ENCODE measurements around the gene HGD.
A peak's percentile ranks its signal among the peaks of the same experiment; 100 is the strongest.

Gene HGD

DNA sequence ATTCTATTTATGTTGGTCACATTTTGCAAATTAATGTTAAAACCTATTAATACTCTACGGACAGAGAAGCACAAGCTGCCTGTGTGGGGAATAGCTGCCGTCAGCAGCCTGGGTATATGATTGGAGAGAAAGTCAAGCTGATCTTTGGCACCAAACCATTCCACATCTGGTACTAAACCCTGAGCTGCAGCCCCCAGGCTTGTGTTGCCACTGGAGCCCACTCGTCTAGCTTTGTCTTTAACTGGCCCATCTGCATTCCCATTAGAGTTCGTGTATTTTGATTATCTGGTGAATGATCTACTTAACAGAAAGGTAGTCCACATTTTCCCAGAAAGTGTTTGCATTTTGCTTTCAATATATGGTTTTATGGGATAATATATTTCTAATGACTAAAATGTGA is 80.5 kb downstream of the HGD start:
- Histone ChIP-seq H4K91ac (ENCODE audit: low read length) (no peak overlapping the region), H3K27ac (ENCODE audit: low read length, poor library complexity, severe bottlenecking) (no peak overlapping the region), H2AK5ac (ENCODE audit: low read length, severe bottlenecking) (no peak overlapping the region), H3K9ac (ENCODE audit: low read length) (no peak overlapping the region), H3K4ac (ENCODE audit: low read depth in 1 of 2, low read length in 2 of 2) (no peak overlapping the region), H2BK120ac (ENCODE audit: low read depth, low read length) (no peak overlapping the region), H3K4me1 (ENCODE audit: control insufficient read depth, insufficient read depth, low read depth, low read length) (peaks cover 5% of the 10 kb centered on the region), H3K36me3 (ENCODE audit: control insufficient read depth in 1 of 2, insufficient read depth in 2 of 2, low read depth in 1 of 2, low read length in 2 of 2) (peaks cover 7 to 58% of the 10 kb centered on the region in 2 experiments), H3K14ac (ENCODE audit: low read length in 2 of 2) (no peak overlapping the region), H2BK15ac (ENCODE audit: low read depth, poor library complexity, severe bottlenecking) (no peak overlapping the region), H3K79me1 (replicated peaks; ENCODE audit: low read length, poor library complexity, severe bottlenecking) (peaks cover 2% of the 10 kb centered on the region), H3K18ac (ENCODE audit: low read depth in 1 of 2, low read length in 2 of 2) (no peak overlapping the region), H2BK5ac (ENCODE audit: low read depth, low read length, poor library complexity, severe bottlenecking) (no peak overlapping the region), H3K23ac (ENCODE audit: low read length in 2 of 2) (no peak overlapping the region), H3K27me3 (ENCODE audit: control insufficient read depth in 1 of 2, insufficient read depth in 1 of 2, low read length in 2 of 2) (no peaks in the 10 kb centered on the region), H3K4me3 (ENCODE audit: insufficient read depth in 1 of 2, low read depth in 1 of 2, low read length in 2 of 2) (no peak overlapping the region), H4K8ac (ENCODE audit: low read length) (no peak overlapping the region), H2AFZ (ENCODE audit: low read depth, low read length) (no peak overlapping the region), H3K4me2 (ENCODE audit: low read length, poor library complexity, severe bottlenecking) (no peak overlapping the region), H3K9me3 (ENCODE audit: control insufficient read depth, low read length) (no peaks in the 10 kb centered on the region), H2BK12ac (ENCODE audit: low read length in 2 of 2) (no peak overlapping the region)
- no peak for DNase-seq
- WGBS: 94% methylated on average over 4 of the region's 4 CpGs

DNA sequence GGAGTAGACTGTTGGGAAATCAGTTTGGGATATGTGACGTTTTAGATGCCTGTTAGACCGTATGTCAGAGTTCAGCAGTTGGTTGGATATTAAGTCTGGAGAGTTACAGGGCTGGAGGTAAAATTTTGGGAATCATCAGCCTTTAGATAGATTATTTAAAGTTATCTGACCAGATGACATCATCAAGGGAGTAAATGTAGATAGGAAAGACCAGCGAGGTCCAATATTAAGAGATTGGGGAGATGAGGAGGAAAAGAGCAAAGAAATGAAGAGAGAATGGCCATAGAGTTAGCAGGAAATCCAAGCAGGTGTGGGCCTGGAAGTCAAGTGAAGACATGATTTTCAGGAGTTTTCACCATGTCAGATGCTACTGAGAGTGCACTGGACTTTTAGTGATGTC is 82.8 kb downstream of the HGD start:
- Histone ChIP-seq H2AFZ (ENCODE audit: low read depth, low read length) (no peak overlapping the region), H4K8ac (ENCODE audit: low read length) (no peak overlapping the region), H3K4me3 (ENCODE audit: insufficient read depth in 1 of 2, low read depth in 1 of 2, low read length in 2 of 2) (no peak overlapping the region), H3K14ac (ENCODE audit: low read length in 2 of 2) (no peak overlapping the region), H2BK5ac (ENCODE audit: low read depth, low read length, poor library complexity, severe bottlenecking) (no peak overlapping the region), H3K27me3 (ENCODE audit: control insufficient read depth in 1 of 2, insufficient read depth in 1 of 2, low read length in 2 of 2) (no peaks in the 10 kb centered on the region), H3K9me3 (ENCODE audit: control insufficient read depth, low read length) (no peaks in the 10 kb centered on the region), H3K36me3 (ENCODE audit: control insufficient read depth in 1 of 2, insufficient read depth in 2 of 2, low read depth in 1 of 2, low read length in 2 of 2) (peaks cover 7 to 58% of the 10 kb centered on the region in 2 experiments), H3K23ac (ENCODE audit: low read length in 2 of 2) (no peak overlapping the region), H3K27ac (ENCODE audit: low read length, poor library complexity, severe bottlenecking) (no peak overlapping the region), H3K4ac (ENCODE audit: low read depth in 1 of 2, low read length in 2 of 2) (no peak overlapping the region), H3K18ac (ENCODE audit: low read depth in 1 of 2, low read length in 2 of 2) (no peak overlapping the region), H2BK12ac (ENCODE audit: low read length in 2 of 2) (no peak overlapping the region), H3K9ac (ENCODE audit: low read length) (no peak overlapping the region), H2BK120ac (ENCODE audit: low read depth, low read length) (no peak overlapping the region), H3K4me1 (ENCODE audit: control insufficient read depth, insufficient read depth, low read depth, low read length) (peaks cover 2% of the 10 kb centered on the region), H2BK15ac (ENCODE audit: low read depth, poor library complexity, severe bottlenecking) (no peak overlapping the region), H2AK5ac (ENCODE audit: low read length, severe bottlenecking) (no peak overlapping the region), H3K79me1 (replicated peaks; ENCODE audit: low read length, poor library complexity, severe bottlenecking) (peaks cover 2% of the 10 kb centered on the region), H3K4me2 (ENCODE audit: low read length, poor library complexity, severe bottlenecking) (no peak overlapping the region), H4K91ac (ENCODE audit: low read length) (no peak overlapping the region)
- 79% methylated on average over 3 of the region's 3 CpGs for WGBS
- no peak for DNase-seq

DNA sequence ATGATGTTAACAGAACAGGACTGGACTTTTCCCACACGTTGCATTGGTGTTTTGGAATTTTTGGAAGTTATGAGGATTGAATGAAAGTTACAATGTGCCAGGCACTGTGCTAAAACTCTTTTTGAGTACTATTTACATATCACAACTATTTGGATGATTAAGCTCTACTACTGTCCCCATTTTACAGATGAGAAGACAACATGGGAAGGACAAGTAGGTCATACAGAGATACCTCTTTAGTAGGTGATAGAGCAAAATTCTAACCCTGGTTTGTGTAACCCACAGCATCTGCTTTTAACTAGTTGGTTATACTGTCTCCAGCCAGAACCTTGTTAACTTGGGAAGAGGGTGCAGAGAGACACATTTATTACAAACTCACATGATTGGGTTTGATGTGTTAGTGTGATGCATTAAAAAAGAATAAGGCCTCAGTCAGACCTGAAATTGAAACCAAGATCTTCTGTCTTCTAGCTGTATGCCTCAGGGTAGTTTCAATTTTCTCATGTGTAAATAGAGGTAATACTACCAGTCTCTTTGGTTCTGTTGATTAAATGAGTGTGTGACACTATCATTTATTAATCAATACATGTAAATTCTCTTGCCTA is 84.5 kb downstream of the HGD start:
- H3K9me3 ChIP-seq (ENCODE audit: control insufficient read depth, low read length): no peaks in the 10 kb centered on the region
- H4K8ac ChIP-seq (ENCODE audit: low read length): no peak overlapping the region
- H3K4me2 ChIP-seq (ENCODE audit: low read length, poor library complexity, severe bottlenecking): peak overlapping the region; percentile 45
- no peak overlapping the region for H3K23ac ChIP-seq (ENCODE audit: low read length in 2 of 2)
- peaks cover 2% of the 10 kb centered on the region for H3K79me1 ChIP-seq (replicated peaks; ENCODE audit: low read length, poor library complexity, severe bottlenecking)
- no peak overlapping the region for H2BK5ac ChIP-seq (ENCODE audit: low read depth, low read length, poor library complexity, severe bottlenecking)
- peak overlapping the region in 1 of 2 experiments; percentile 74 for H3K4me3 ChIP-seq (ENCODE audit: insufficient read depth in 1 of 2, low read depth in 1 of 2, low read length in 2 of 2)
- H4K91ac ChIP-seq (ENCODE audit: low read length): no peak overlapping the region
- H2BK15ac ChIP-seq (ENCODE audit: low read depth, poor library complexity, severe bottlenecking): no peak overlapping the region
- peaks cover 2% of the 10 kb centered on the region for H3K4me1 ChIP-seq (ENCODE audit: control insufficient read depth, insufficient read depth, low read depth, low read length)
- H3K14ac ChIP-seq (ENCODE audit: low read length in 2 of 2): no peak overlapping the region
- no peaks in the 10 kb centered on the region for H3K27me3 ChIP-seq (ENCODE audit: control insufficient read depth in 1 of 2, insufficient read depth in 1 of 2, low read length in 2 of 2)
- H3K4ac ChIP-seq (ENCODE audit: low read depth in 1 of 2, low read length in 2 of 2): no peak overlapping the region
- H2AFZ ChIP-seq (ENCODE audit: low read depth, low read length): no peak overlapping the region
- peak; percentile 12 for DNase-seq
- no peak overlapping the region for H3K27ac ChIP-seq (ENCODE audit: low read length, poor library complexity, severe bottlenecking)
- no peak overlapping the region for H3K18ac ChIP-seq (ENCODE audit: low read depth in 1 of 2, low read length in 2 of 2)
- 100% methylated on average over 1 of the region's 1 CpG for WGBS
- peak overlapping the region; percentile 65 for H3K9ac ChIP-seq (ENCODE audit: low read length)
- no peak overlapping the region for H2BK120ac ChIP-seq (ENCODE audit: low read depth, low read length)
- H2AK5ac ChIP-seq (ENCODE audit: low read length, severe bottlenecking): no peak overlapping the region
- no peak overlapping the region for H2BK12ac ChIP-seq (ENCODE audit: low read length in 2 of 2)
- peaks cover 7 to 46% of the 10 kb centered on the region in 2 experiments for H3K36me3 ChIP-seq (ENCODE audit: control insufficient read depth in 1 of 2, insufficient read depth in 2 of 2, low read depth in 1 of 2, low read length in 2 of 2)

DNA sequence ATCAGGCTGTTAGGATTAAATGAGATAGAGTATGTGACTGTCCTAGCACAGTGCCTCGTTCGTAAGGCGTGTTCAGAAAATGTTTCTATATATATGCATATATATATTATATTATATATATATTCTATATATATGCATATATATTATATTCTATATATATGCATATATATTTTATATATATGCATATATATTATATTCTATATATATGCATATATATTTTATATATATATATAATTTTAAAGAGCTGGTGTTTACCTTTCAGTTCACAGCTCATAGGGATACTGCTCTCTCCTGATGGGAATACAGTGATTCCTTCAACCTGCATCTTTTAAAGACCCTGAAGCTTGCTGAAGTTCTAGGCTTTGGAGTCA is 85.2 kb downstream of the HGD start:
- no peak for DNase-seq
- Histone ChIP-seq H3K4me1 (ENCODE audit: control insufficient read depth, insufficient read depth, low read depth, low read length) (peaks cover 2% of the 10 kb centered on the region), H3K9ac (ENCODE audit: low read length) (peak overlapping the region; percentile 99), H3K9me3 (ENCODE audit: control insufficient read depth, low read length) (no peaks in the 10 kb centered on the region), H3K18ac (ENCODE audit: low read depth in 1 of 2, low read length in 2 of 2) (no peak overlapping the region), H4K91ac (ENCODE audit: low read length) (no peak overlapping the region), H3K36me3 (ENCODE audit: control insufficient read depth in 1 of 2, insufficient read depth in 2 of 2, low read depth in 1 of 2, low read length in 2 of 2) (peaks cover 7 to 40% of the 10 kb centered on the region in 2 experiments), H3K27me3 (ENCODE audit: control insufficient read depth in 1 of 2, insufficient read depth in 1 of 2, low read length in 2 of 2) (no peaks in the 10 kb centered on the region), H3K79me1 (replicated peaks; ENCODE audit: low read length, poor library complexity, severe bottlenecking) (peaks cover 2% of the 10 kb centered on the region), H2AFZ (ENCODE audit: low read depth, low read length) (no peak overlapping the region), H2BK12ac (ENCODE audit: low read length in 2 of 2) (no peak overlapping the region), H2AK5ac (ENCODE audit: low read length, severe bottlenecking) (no peak overlapping the region), H2BK5ac (ENCODE audit: low read depth, low read length, poor library complexity, severe bottlenecking) (no peak overlapping the region), H3K4me2 (ENCODE audit: low read length, poor library complexity, severe bottlenecking) (peak overlapping the region; percentile 90), H3K27ac (ENCODE audit: low read length, poor library complexity, severe bottlenecking) (no peak overlapping the region), H3K14ac (ENCODE audit: low read length in 2 of 2) (no peak overlapping the region), H3K23ac (ENCODE audit: low read length in 2 of 2) (no peak overlapping the region), H4K8ac (ENCODE audit: low read length) (no peak overlapping the region), H2BK120ac (ENCODE audit: low read depth, low read length) (no peak overlapping the region), H3K4ac (ENCODE audit: low read depth in 1 of 2, low read length in 2 of 2) (peak overlapping the region in 1 of 2 experiments; percentile 94), H2BK15ac (ENCODE audit: low read depth, poor library complexity, severe bottlenecking) (no peak overlapping the region), H3K4me3 (ENCODE audit: insufficient read depth in 1 of 2, low read depth in 1 of 2, low read length in 2 of 2) (peak overlapping the region; percentile 79 to 93)
- WGBS: no CpG with 5 or more reads among the region's 3 CpGs

Data from mesenchymal stem cell (in vitro differentiated cells and primary cell).